Stimulated activated CD8-positive, alpha-beta memory T cell treated with anti-CD3 and anti-CD28 coated beads, Interleukin-15, amount 100 ng/mL, for 1 hour (primary cell): Measurements from ENCODE around the gene PRDM2.

Experiments used
- DNase-seq: peaks from one replicate; pipeline ENCODE4 v3.0.0-alpha.2; 2020; ENCODE audit warnings: low read depth

Gene PRDM2

DNA sequence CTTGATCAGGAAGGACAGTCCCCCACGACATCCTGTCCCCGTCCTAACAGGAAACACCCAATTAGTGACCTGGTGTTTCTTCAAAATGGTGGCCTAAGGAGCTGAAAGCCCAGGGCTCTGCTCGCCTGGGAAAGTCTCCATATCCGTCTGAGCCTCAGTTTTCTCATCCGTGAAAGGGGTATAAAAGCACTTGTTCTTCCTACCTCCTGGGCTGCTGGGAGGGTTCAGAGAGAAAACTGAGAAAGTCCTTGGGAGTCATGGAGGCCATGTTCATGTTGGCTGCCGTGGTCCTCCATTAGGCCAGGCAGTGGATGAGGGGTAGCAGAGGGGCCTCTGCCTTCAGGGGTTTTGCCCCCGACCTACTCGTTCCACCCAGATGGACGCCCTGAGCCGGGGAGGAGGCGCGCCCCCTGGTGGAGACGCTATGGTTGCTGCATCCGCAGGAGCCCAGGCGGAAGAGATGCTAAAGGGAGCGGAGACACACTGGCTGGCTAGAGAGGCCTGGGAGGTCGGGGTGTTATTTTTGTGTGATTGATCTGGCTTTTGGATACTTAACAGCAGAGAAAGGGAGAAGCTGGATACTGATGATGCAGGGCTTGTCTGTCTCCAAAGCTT lies 113.5 kb downstream of the PRDM2 start:
- peak; percentile 14 for DNase-seq

DNA sequence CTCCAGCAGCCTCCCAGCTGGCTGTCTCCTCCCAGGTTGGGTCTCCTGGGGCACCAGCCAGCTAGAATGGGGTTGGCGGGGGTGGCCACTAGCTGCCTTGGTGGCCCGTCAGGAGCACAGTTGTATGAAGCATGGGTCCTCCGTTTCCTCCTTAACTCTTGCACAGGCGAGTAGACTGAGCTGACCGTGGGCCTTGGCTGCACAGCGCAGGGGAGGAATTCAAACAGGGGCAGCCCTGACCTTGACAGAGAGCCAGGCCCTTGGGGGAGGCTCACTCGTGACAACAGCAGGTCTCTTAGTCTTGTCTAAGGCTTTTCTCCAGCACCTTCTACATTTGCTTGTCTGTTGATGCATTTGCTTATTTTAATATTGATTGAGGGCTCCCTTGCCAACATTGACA lies 114.1 kb downstream of the PRDM2 start:
- no peak for DNase-seq

DNA sequence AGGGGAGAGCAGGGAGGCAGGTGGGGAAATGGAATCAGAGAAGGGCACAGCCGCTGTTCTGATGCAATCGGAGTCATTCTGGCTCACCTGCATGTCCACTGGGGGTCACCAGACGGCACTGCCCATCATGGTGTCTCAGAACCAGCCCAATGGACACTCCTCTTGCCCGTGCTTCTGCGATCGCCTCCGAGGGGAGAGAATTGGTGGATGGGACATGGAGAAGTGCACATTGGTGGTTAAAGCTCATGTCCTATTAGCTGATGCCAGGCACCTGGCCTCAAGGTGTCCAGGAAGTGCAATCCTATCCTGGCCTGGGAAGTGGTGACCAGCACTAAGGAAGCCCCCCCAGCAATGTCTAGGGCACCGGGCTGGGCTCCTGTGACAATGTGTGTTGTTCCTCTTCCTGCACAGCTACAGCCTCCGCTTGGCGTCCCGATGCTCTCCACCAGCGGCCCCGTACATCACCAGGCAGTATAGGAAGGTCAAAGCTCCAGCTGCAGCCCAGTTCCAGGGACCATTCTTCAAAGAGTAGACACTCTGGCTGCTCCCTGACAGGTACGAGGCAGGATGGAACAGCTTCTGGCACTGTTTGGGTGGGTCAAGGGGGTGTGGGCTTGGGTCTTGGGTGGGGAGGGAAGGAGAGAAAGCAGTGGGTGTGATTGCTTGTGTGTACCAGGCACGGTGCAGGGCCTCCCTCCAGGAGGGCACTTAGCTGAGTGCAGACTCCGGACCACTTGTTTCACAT lies 116.2 kb downstream of the PRDM2 start:
- DNase-seq: no peak

DNA sequence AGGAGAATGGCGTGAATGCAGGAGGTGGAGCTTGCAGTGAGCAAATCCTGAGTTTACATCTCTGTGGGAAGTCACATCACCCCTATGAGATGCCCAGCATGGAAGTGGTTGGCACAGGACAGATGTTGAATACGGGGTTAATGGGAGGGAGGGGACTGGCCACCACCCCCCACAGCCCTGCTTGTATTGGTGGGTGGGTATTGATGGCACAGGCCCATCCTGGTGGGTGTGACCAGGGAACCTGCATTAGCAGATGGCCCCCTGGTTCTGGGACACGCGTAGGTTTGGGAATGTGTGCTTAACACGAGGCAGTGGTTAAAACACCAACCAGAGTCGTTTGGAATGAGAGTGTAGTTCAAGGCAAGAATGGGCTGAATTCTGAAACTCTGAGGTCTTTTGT lies 117.9 kb downstream of the PRDM2 start:
- DNase-seq: no peak

- no peak for DNase-seq
Observed at GRCh38 chr1:13818926-13819325, 118.9 kb downstream of the PRDM2 start.

- no peak for DNase-seq
Observed at GRCh38 chr1:13819642-13820041, 119.7 kb downstream of the PRDM2 start.

DNA sequence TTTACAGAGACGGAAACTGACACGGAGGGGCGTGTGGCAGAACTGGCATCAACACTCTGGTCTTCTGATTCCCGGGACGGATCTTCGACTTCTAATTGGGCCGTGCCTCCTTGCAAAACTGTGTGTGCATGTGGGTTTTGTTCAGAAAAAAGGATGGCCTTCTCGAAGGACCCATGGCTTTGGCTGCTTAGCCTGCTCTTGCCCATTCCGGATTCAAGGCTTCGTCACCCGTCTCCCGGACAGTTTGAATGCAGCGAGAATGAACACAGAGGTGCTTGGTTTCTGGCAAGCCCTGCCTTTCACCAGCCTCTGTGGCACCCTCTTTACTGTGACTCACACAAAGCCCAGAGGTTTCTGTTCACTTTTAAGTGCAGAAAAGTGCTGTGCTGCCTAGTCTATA lies 120.1 kb downstream of the PRDM2 start:
- no peak for DNase-seq

- DNase-seq: no peak
Observed at GRCh38 chr1:13820456-13820855, 120.5 kb downstream of the PRDM2 start.

DNA sequence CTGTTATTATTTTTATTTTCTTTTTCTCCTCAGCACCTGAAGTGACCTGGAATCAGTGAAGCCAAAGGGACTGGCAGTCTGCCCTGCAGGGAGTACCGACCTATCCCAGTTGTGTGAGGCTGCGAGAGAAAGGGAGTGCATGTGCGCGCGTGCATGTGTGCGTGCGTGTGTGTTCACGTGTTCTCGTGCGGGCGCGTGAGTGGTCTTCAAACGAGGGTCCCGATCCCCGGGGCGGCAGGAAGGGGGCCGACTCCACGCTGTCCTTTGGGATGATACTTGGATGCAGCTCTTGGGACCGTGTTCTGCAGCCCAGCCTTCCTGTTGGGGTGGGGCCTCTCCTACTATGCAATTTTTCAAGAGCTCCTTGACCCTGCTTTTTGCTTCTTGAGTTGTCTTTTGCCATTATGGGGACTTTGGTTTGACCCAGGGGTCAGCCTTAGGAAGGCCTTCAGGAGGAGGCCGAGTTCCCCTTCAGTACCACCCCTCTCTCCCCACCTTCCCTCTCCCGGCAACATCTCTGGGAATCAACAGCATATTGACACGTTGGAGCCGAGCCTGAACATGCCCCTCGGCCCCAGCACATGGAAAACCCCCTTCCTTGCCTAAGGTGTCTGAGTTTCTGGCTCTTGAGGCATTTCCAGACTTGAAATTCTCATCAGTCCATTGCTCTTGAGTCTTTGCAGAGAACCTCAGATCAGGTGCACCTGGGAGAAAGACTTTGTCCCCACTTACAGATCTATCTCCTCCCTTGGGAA lies 123.3 kb downstream of the PRDM2 start:
- no peak for DNase-seq

DNA sequence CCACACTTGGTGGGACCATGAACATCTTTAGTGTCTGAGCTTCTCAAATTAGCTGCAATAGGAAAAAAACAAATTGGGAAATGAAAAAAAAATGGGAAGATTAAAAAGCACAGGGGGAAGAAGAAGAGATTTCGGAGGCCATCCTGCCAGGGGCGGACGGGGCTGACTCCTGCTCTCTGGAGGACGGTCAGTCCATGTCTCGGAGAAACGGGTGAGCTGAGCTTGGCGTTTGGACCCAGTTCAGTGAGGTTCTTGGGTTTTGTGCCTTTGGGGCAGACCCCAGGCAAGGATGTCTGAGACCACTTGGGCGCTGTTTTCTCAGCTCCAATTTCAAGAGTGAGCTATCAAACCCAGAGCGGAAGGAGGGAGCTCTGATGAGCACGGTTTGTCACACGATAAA lies 123.9 kb downstream of the PRDM2 start:
- DNase-seq: no peak

DNA sequence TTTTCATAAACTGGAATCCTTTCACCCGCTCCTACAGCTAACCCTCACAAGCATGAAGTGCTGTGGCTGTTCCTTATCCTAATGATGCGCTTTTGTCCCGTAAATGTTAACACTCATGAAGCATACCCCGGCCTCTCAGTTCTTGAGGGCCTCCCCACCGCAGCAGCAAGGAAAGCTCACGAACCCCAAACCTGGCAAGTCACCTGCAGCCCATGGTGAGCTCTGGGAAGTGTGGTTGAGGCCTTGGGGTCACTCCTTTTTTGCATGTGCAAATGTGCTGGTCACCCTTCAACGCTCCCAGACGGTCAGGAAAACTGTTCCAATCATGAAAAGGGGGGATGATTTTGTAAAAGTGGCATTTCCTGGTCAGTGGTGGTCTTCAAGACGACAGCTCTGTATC lies 124.6 kb downstream of the PRDM2 start:
- no peak for DNase-seq

- DNase-seq: no peak
Observed at GRCh38 chr1:13825033-13825432, 125.0 kb downstream of the PRDM2 start.

DNA sequence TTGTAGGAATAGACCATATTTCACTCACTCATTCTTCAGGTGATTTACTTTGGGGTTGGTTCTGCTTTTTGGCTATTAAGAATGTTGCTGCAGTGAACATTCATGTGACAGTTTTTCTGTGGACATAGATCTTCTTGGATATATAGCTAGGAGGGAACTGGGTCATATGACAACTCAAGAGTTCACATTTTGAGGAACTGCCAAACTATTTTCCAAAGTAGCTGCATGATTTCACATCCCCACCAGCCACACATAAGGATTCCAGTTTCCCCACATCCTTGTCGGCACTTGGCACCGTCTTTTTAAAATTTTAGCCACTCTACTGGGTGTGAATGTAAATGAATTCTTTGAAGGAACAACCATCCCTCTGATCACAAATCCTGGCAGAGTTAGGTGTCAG lies 126.0 kb downstream of the PRDM2 start:
- DNase-seq: no peak

GRCh38 chr1:13826591-13826990 lies 126.6 kb downstream of the PRDM2 start:
- DNase-seq: no peak

GRCh38 chr1:13828454-13829151 lies 128.6 kb downstream of the PRDM2 start:
- DNase-seq: no peak

- no peak for DNase-seq
Observed at GRCh38 chr1:13829152-13829769, 129.3 kb downstream of the PRDM2 start.

- DNase-seq: no peak
Observed at GRCh38 chr1:13830170-13830569, 130.2 kb downstream of the PRDM2 start.

GRCh38 chr1:13830616-13831280 lies 130.8 kb downstream of the PRDM2 start:
- DNase-seq: no peak

- no peak for DNase-seq
Observed at GRCh38 chr1:13832100-13832499, 132.1 kb downstream of the PRDM2 start.

DNA sequence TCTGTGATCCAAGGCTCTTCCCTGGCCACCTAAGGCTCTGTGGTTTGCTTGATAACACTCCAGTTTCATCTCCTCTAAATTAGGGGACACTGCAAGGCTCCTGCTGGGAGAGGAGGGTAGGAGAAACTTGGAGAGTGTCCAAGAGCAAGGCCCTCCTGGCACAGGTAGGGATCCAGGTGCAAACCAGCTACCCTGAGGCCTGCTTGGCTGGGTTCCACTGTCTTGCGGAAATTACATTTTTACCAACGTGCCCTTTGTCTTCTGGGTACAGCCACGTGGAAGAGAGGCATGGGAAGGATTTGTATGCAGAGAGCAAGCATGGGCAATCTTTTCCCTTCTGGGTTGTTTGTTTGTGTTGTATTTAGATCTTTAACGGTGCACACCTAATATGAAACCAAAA lies 132.5 kb downstream of the PRDM2 start:
- DNase-seq: no peak

- DNase-seq: no peak
Observed at GRCh38 chr1:13836136-13836535, 136.1 kb downstream of the PRDM2 start.

DNA sequence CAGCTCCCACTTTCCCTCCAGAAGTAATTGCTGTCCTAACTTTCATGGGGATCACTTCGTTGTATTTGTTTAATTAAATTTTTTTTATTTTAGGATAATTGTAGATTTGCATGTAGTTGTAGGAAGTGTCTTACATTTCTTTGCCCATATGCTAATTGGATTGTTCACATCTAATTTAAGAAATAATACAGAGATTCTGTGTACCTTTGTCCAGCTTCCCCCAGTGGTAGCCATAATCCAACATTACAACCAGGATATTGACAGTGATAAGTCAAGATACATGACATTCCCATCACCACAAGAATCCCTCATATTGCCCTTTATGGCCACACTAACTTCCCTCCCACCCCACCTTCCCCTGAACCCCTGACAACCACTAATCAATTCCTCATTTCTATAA lies 136.6 kb downstream of the PRDM2 start:
- DNase-seq: no peak
